H9 (cell line): ENCODE data around the gene VPS18. TPM values are rescaled to one million over a fixed set of nuclear protein-coding genes. Genes with fewer than 3 reads are reported as not detected.

Experiments used
- DNase-seq: peaks from one replicate; pipeline ENCODE4 v3.0.0-alpha.2; 2017
- H2AFZ ChIP-seq: one replicate; pipeline ENCODE4 v1.6.1; 2013; ENCODE audit warnings: mild to moderate bottlenecking, low read length, control low read depth, moderate library complexity
- H2AK5ac ChIP-seq: 2 replicates; pipeline ENCODE4 v1.6.1; 2013; ENCODE audit warnings: low read length, control low read depth, mixed read lengths; ENCODE audit not compliant: insufficient read length
- H2BK120ac ChIP-seq: one replicate; pipeline ENCODE4 v1.6.1; 2013; ENCODE audit warnings: low read depth, mild to moderate bottlenecking, low read length, control low read depth, inconsistent platforms; ENCODE audit not compliant: poor library complexity, severe bottlenecking
- H2BK12ac ChIP-seq: 2 replicates; pipeline ENCODE4 v1.6.1; 2013; ENCODE audit warnings: low read length, control low read depth, mixed read lengths, low read depth; ENCODE audit not compliant: insufficient read length
- H2BK15ac ChIP-seq: 2 replicates; pipeline ENCODE4 v1.6.1; 2013; ENCODE audit warnings: low read depth, low read length, control low read depth
- H2BK20ac ChIP-seq: one replicate; pipeline ENCODE4 v1.6.1; 2013; ENCODE audit warnings: low read depth, mild to moderate bottlenecking, low read length, control low read depth, inconsistent platforms; ENCODE audit not compliant: poor library complexity, severe bottlenecking
- H2BK5ac ChIP-seq: 2 replicates; pipeline ENCODE4 v1.6.1; 2013; ENCODE audit warnings: low read length, control low read depth, mixed read lengths; ENCODE audit not compliant: insufficient read length
- H3K14ac ChIP-seq: 2 replicates; pipeline ENCODE4 v1.6.1; 2013; ENCODE audit warnings: low read length, control low read depth; ENCODE audit not compliant: insufficient read depth
- H3K18ac ChIP-seq: 2 replicates; pipeline ENCODE4 v1.6.1; 2013; ENCODE audit warnings: low read depth, mild to moderate bottlenecking, mixed read lengths, low read length, control low read depth; ENCODE audit not compliant: insufficient read length
- H3K23ac ChIP-seq: 2 replicates; pipeline ENCODE4 v1.6.1; 2013; ENCODE audit warnings: low read length, control low read depth, mixed read lengths, low read depth; ENCODE audit not compliant: insufficient read length
- H3K23me2 ChIP-seq: 2 replicates; pipeline ENCODE4 v1.6.1; 2013; ENCODE audit warnings: low read depth, mild to moderate bottlenecking, mixed read lengths, low read length, control low read depth; ENCODE audit not compliant: insufficient read length, poor library complexity, severe bottlenecking
- H3K27ac ChIP-seq: 2 replicates; pipeline ENCODE4 v1.5.1; 2013; ENCODE audit warnings: low read length, control low read depth, mixed read lengths, low read depth; ENCODE audit not compliant: insufficient read length
- H3K27me3 ChIP-seq: 2 replicates; pipeline ENCODE4 v1.6.1; 2013; ENCODE audit warnings: low read length, control low read depth, inconsistent platforms; ENCODE audit not compliant: insufficient read depth
- H3K4ac ChIP-seq: 2 replicates; pipeline ENCODE4 v1.6.1; 2013; ENCODE audit warnings: low read depth, mild to moderate bottlenecking, control low read depth, inconsistent platforms, low read length, moderate library complexity
- H3K4me1 ChIP-seq: 2 replicates; pipeline ENCODE4 v1.6.1; 2013; ENCODE audit warnings: low read length, control low read depth, inconsistent platforms; ENCODE audit not compliant: insufficient read depth
- H3K4me2 ChIP-seq: 2 replicates; pipeline ENCODE4 v1.6.1; 2013; ENCODE audit warnings: low read length, control low read depth, mixed read lengths; ENCODE audit not compliant: insufficient read length, insufficient read depth
- H3K56ac ChIP-seq: 2 replicates; pipeline ENCODE4 v1.6.1; 2013; ENCODE audit warnings: low read depth, mild to moderate bottlenecking, mixed read lengths, low read length, control low read depth; ENCODE audit not compliant: insufficient read length
- H3K79me1 ChIP-seq: 2 replicates; pipeline ENCODE4 v1.6.1; 2013; ENCODE audit warnings: low read depth, mild to moderate bottlenecking, moderate library complexity, low read length, control low read depth, inconsistent platforms; ENCODE audit not compliant: insufficient read depth, poor library complexity, severe bottlenecking
- H3K79me2 ChIP-seq: 2 replicates; pipeline ENCODE4 v1.6.1; 2013; ENCODE audit warnings: low read length, control low read depth, inconsistent platforms; ENCODE audit not compliant: insufficient read depth
- H3K9ac ChIP-seq: 2 replicates; pipeline ENCODE4 v1.6.1; 2013; ENCODE audit warnings: low read length, control low read depth, mixed read lengths; ENCODE audit not compliant: insufficient read length; ENCODE audit errors: extremely low read depth
- H3K9me3 ChIP-seq: one replicate; pipeline ENCODE4 v1.6.1; 2013; ENCODE audit warnings: low read depth, low read length, inconsistent platforms; ENCODE audit not compliant: control insufficient read depth
- H3T11ph ChIP-seq: one replicate; pipeline ENCODE4 v1.6.1; 2013; ENCODE audit warnings: mild to moderate bottlenecking, low read length, control low read depth, inconsistent platforms
- H4K20me1 ChIP-seq: one replicate; pipeline ENCODE4 v1.6.1; 2013; ENCODE audit not compliant: control insufficient read depth, insufficient read length, insufficient read depth
- H4K5ac ChIP-seq: 2 replicates; pipeline ENCODE4 v1.6.1; 2013; ENCODE audit warnings: low read depth, mild to moderate bottlenecking, mixed read lengths, low read length, control low read depth; ENCODE audit not compliant: insufficient read length
- H4K8ac ChIP-seq: replicated peaks from 2 replicates; pipeline ENCODE4 v1.6.1; 2013; ENCODE audit warnings: low read length, control low read depth, mixed read lengths, low read depth; ENCODE audit not compliant: insufficient read length
- H4K91ac ChIP-seq: 2 replicates; pipeline ENCODE4 v1.6.1; 2013; ENCODE audit warnings: low read depth, mild to moderate bottlenecking, moderate library complexity, mixed read lengths, low read length, control low read depth; ENCODE audit not compliant: insufficient read length
- H3K27ac Mint-ChIP-seq, 3 experiments: 2 replicates in 2 of 3; 3 replicates in 1 of 3; pipeline ENCODE4 v1.8.0; 2020 to 2021; ENCODE audit warnings: mixed read lengths in 3 of 3, mild to moderate bottlenecking in 1 of 3, moderate library complexity in 1 of 3
- H3K27me3 Mint-ChIP-seq: 2 replicates; pipeline ENCODE4 v1.8.0; 2021; ENCODE audit warnings: low read depth, mild to moderate bottlenecking, moderate library complexity, mixed read lengths
- H3K36me3 Mint-ChIP-seq, 3 experiments: 2 replicates in 2 of 3; 3 replicates in 1 of 3; pipeline ENCODE4 v1.8.0; 2020 to 2021; ENCODE audit warnings: low read depth in 3 of 3, mixed read lengths in 3 of 3; ENCODE audit not compliant: insufficient read depth in 1 of 3
- H3K4me1 Mint-ChIP-seq, 2 experiments: 2 replicates each; pipeline ENCODE4 v1.8.0; 2020; ENCODE audit warnings: mixed read lengths in 2 of 2
- H3K4me3 Mint-ChIP-seq, 2 experiments: 2 replicates in 1 of 2; 3 replicates in 1 of 2; pipeline ENCODE4 v1.8.0; 2020 to 2021; ENCODE audit warnings: mild to moderate bottlenecking in 2 of 2, mixed read lengths in 2 of 2, moderate library complexity in 1 of 2
- H3K9me3 Mint-ChIP-seq, 2 experiments: 2 replicates in 1 of 2; 3 replicates in 1 of 2; pipeline ENCODE4 v1.8.0; 2020; ENCODE audit warnings: mild to moderate bottlenecking in 2 of 2, mixed read lengths in 2 of 2, moderate library complexity in 1 of 2
- CTCF ChIP-seq: fragments of 200-600 bp; sonication (generic); conservative IDR thresholded peaks from 3 replicates; pipeline ENCODE4 v1.8.0; 2021; ENCODE audit warnings: antibody characterized with exemption, mild to moderate bottlenecking
- WGBS: extraction: QIAGEN DNeasy Blood & Tissue Kit; methylation state at CpG from one replicate; pipeline ENCODE4 v1.1.7; 2013; ENCODE audit warnings: missing lambda C conversion rate, low lambda C conversion rate, mixed read lengths; ENCODE audit not compliant: insufficient read length; ENCODE audit errors: extremely low coverage; 5-methylcytosine and 5-hydroxymethylcytosine counted together
- total RNA-seq: library from RNA; stranded (reverse); gene quantifications from 2 replicates; pipeline ENCODE4 v1.2.1, GENCODE V29; 2021

VPS18 gene
- total RNA-seq, 1 experiment from 2014 or later = 45.0 TPM

GRCh38 chr15:40847223-40847961 is 46.9 kb upstream of the VPS18 start:
- Mint-ChIP-seq H3K4me3 (peak overlapping the region; percentile 18 to 94; a peak in 4 of 5 replicates), H3K4me1 (peaks cover 41% of the 10 kb centered on the region in 2 experiments), H3K27me3 (peaks cover 4% of the 10 kb centered on the region), H3K27ac (peak overlapping the region; percentile 34 to 55 (median 50); a peak in 4 of 7 replicates), H3K36me3 (peaks cover 29 to 61% (median 53%) of the 10 kb centered on the region in 3 experiments), H3K9me3 (no peaks in the 10 kb centered on the region)
- H4K8ac ChIP-seq = no peak overlapping the region
- peaks cover 17% of the 10 kb centered on the region for H3K4me1 ChIP-seq
- no peak overlapping the region for H2BK5ac ChIP-seq
- no peak overlapping the region for H3K27ac ChIP-seq
- peaks cover 11% of the 10 kb centered on the region for H3K23me2 ChIP-seq
- no peak overlapping the region for H2BK120ac ChIP-seq
- H3K79me1 ChIP-seq = peaks cover 5% of the 10 kb centered on the region
- no peak overlapping the region for H2AK5ac ChIP-seq
- DNase-seq = peak; percentile 80
- H4K5ac ChIP-seq = no peak overlapping the region
- no peak overlapping the region for H2BK12ac ChIP-seq
- WGBS = no CpG with 5 or more reads among the region's 7 CpGs
- H3K9me3 ChIP-seq = no peaks in the 10 kb centered on the region
- no peak overlapping the region for H3K9ac ChIP-seq
- peaks cover 8% of the 10 kb centered on the region; the same call in 1 of the 2 replicates for H3K79me2 ChIP-seq
- TF ChIP-seq CTCF = no peak
- peak overlapping the region; percentile 95 for H3K4me2 ChIP-seq
- no peak overlapping the region for H2BK15ac ChIP-seq
- H4K20me1 ChIP-seq = no peaks in the 10 kb centered on the region
- H2BK20ac ChIP-seq = no peak overlapping the region
- no peak overlapping the region for H3K4ac ChIP-seq
- H3K14ac ChIP-seq = no peak overlapping the region
- H4K91ac ChIP-seq = no peak overlapping the region
- no peak overlapping the region for H2AFZ ChIP-seq
- H3K56ac ChIP-seq = no peak overlapping the region
- H3K18ac ChIP-seq = no peak overlapping the region
- H3T11ph ChIP-seq = no peak overlapping the region
- H3K27me3 ChIP-seq = no peaks in the 10 kb centered on the region
- H3K23ac ChIP-seq = no peak overlapping the region
